Neural progenitor cell (in vitro differentiated cells): ENCODE measurements around the gene NKPD1. TPM values are rescaled to one million over a fixed set of nuclear protein-coding genes. Genes with fewer than 3 reads are reported as not detected.

ENCODE experiments used
- DNase-seq: peaks from one replicate; pipeline ENCODE4 v3.0.0-alpha.2; 2016; ENCODE audit warnings: low spot score
- H2AFZ ChIP-seq: fragments of 200-600 bp; sonication (generic); replicated peaks from 2 replicates; pipeline ENCODE4 v1.6.1; 2016; ENCODE audit warnings: antibody characterized with exemption
- H3F3A ChIP-seq: fragments of 200-600 bp; sonication (generic); 2 replicates; pipeline ENCODE4 v1.6.1; 2016; ENCODE audit warnings: antibody characterized with exemption, low read depth
- H3K27ac ChIP-seq: fragments of 200-600 bp; sonication (generic); 2 replicates; pipeline ENCODE4 v1.5.1; 2016; ENCODE audit warnings: mild to moderate bottlenecking
- H3K27me3 ChIP-seq: fragments of 200-600 bp; sonication (generic); 2 replicates; pipeline ENCODE4 v1.6.1; 2016; ENCODE audit warnings: mild to moderate bottlenecking, moderate library complexity
- H3K36me3 ChIP-seq: fragments of 200-600 bp; sonication (generic); 2 replicates; pipeline ENCODE4 v1.5.1; 2016
- H3K4me1 ChIP-seq: fragments of 200-600 bp; sonication (generic); 2 replicates; pipeline ENCODE4 v1.6.1; 2016; ENCODE audit warnings: mixed run types
- H3K4me2 ChIP-seq: fragments of 200-600 bp; sonication (generic); 2 replicates; pipeline ENCODE4 v1.6.1; 2016
- H3K4me3 ChIP-seq: fragments of 200-600 bp; sonication (generic); 2 replicates; pipeline ENCODE4 v1.5.1; 2016
- H3K79me2 ChIP-seq: fragments of 200-600 bp; sonication (generic); 2 replicates; pipeline ENCODE4 v1.6.1; 2016; ENCODE audit warnings: low read depth
- H3K9ac ChIP-seq: fragments of 200-600 bp; sonication (generic); 2 replicates; pipeline ENCODE4 v1.6.1; 2016
- H3K9me3 ChIP-seq: fragments of 200-600 bp; sonication (generic); 2 replicates; pipeline ENCODE4 v1.5.1; 2016; ENCODE audit warnings: low read depth
- H4K20me1 ChIP-seq: fragments of 200-600 bp; sonication (generic); 2 replicates; pipeline ENCODE4 v1.6.1; 2016; ENCODE audit warnings: low read depth
- H3K27ac Mint-ChIP-seq: 3 replicates; pipeline ENCODE4 v1.8.0; 2021; ENCODE audit warnings: mixed read lengths
- H3K27me3 Mint-ChIP-seq: 2 replicates; pipeline ENCODE4 v1.8.0; 2022; ENCODE audit warnings: low read depth, mild to moderate bottlenecking, inconsistent platforms, moderate library complexity, mixed read lengths; ENCODE audit not compliant: insufficient read depth
- H3K36me3 Mint-ChIP-seq: 3 replicates; pipeline ENCODE4 v1.8.0; 2021; ENCODE audit warnings: mixed read lengths
- H3K4me1 Mint-ChIP-seq: 3 replicates; pipeline ENCODE4 v1.8.0; 2021; ENCODE audit warnings: mixed read lengths
- H3K4me3 Mint-ChIP-seq: 3 replicates; pipeline ENCODE4 v1.8.0; 2021; ENCODE audit warnings: mild to moderate bottlenecking, moderate library complexity, mixed read lengths
- H3K9me3 Mint-ChIP-seq: 3 replicates; pipeline ENCODE4 v1.8.0; 2020; ENCODE audit warnings: mixed read lengths
- CTCF ChIP-seq: fragments of 200-600 bp; sonication (generic); IDR thresholded peaks from 2 replicates; pipeline ENCODE4 v1.5.1; 2017; ENCODE audit warnings: antibody characterized with exemption, mild to moderate bottlenecking
- EZH2 ChIP-seq: fragments of 200-600 bp; sonication (generic); IDR thresholded peaks from 2 replicates; pipeline ENCODE4 v1.6.1; 2017; ENCODE audit warnings: antibody characterized with exemption, mild to moderate bottlenecking, moderate library complexity
- EZH2phosphoT487 ChIP-seq: fragments of 200-600 bp; sonication (generic); IDR thresholded peaks from 2 replicates; pipeline ENCODE4 v1.6.1; 2017; ENCODE audit warnings: antibody characterized with exemption
- total RNA-seq: library from RNA; depleted of rRNA; stranded (reverse); fragments of >200 nt; gene quantifications from 2 replicates; pipeline ENCODE4 v1.2.3, GENCODE V29; 2015; ENCODE audit warnings: low replicate concordance

The NKPD1 gene
- total RNA-seq, 1 donor from 2014 or later = 0.02 TPM

GRCh38 chr19:45142726-45143110, 18.1 kb downstream of the NKPD1 start:
- Histone ChIP-seq H3K4me1 (no peaks in the 10 kb centered on the region), H2AFZ (no peak overlapping the region), H4K20me1 (peaks cover 14% of the 10 kb centered on the region), H3K4me3 (no peak overlapping the region), H3K9me3 (no peaks in the 10 kb centered on the region), H3K9ac (no peak overlapping the region), H3F3A (no peaks in the 10 kb centered on the region), H3K79me2 (peaks cover 5% of the 10 kb centered on the region), H3K4me2 (no peak overlapping the region), H3K36me3 (no peaks in the 10 kb centered on the region), H3K27me3 (no peaks in the 10 kb centered on the region), H3K27ac (no peak overlapping the region)
- Mint-ChIP-seq H3K27me3 (peaks cover 2% of the 10 kb centered on the region), H3K4me3 (no peak overlapping the region), H3K27ac (peak overlapping the region; percentile 46), H3K36me3 (peaks cover 7% of the 10 kb centered on the region), H3K4me1 (peaks cover 4% of the 10 kb centered on the region), H3K9me3 (no peaks in the 10 kb centered on the region)
- no peak for DNase-seq
- TF ChIP-seq CTCF = no peak
- no peak for TF ChIP-seq EZH2phosphoT487
- TF ChIP-seq EZH2 = no peak

- Histone ChIP-seq H3K4me2 (no peak overlapping the region), H3K36me3 (no peaks in the 10 kb centered on the region), H4K20me1 (peaks cover 20% of the 10 kb centered on the region), H3K4me1 (peaks cover under 1% of the 10 kb centered on the region), H3K9me3 (no peaks in the 10 kb centered on the region), H3F3A (no peaks in the 10 kb centered on the region), H3K9ac (no peak overlapping the region), H3K27ac (no peak overlapping the region), H3K79me2 (peaks cover 7% of the 10 kb centered on the region), H2AFZ (no peak overlapping the region), H3K27me3 (no peaks in the 10 kb centered on the region), H3K4me3 (no peak overlapping the region)
- H3K27ac Mint-ChIP-seq = no peak overlapping the region
- no peak for DNase-seq
- TF ChIP-seq CTCF (no peak), EZH2phosphoT487 (no peak), EZH2 (no peak)
- no peaks in the 10 kb centered on the region for H3K9me3 Mint-ChIP-seq
- peaks cover 2% of the 10 kb centered on the region for H3K27me3 Mint-ChIP-seq
- H3K4me1 Mint-ChIP-seq = peaks cover 7% of the 10 kb centered on the region
- no peak overlapping the region for H3K4me3 Mint-ChIP-seq
- peaks cover 7% of the 10 kb centered on the region for H3K36me3 Mint-ChIP-seq
Observed at GRCh38 chr19:45142016-45142725, 18.6 kb downstream of the NKPD1 start.

- H2AFZ ChIP-seq = no peak overlapping the region
- no peaks in the 10 kb centered on the region for H3K36me3 ChIP-seq
- H3K4me2 ChIP-seq = no peak overlapping the region
- no peaks in the 10 kb centered on the region for H3F3A ChIP-seq
- peaks cover 9% of the 10 kb centered on the region for H3K4me1 ChIP-seq
- no peak for DNase-seq
- Mint-ChIP-seq H3K27ac (no peak overlapping the region), H3K36me3 (peaks cover 7% of the 10 kb centered on the region), H3K27me3 (peaks cover 5% of the 10 kb centered on the region), H3K4me3 (no peak overlapping the region), H3K4me1 (peaks cover 11% of the 10 kb centered on the region), H3K9me3 (no peaks in the 10 kb centered on the region)
- H3K27ac ChIP-seq = no peak overlapping the region
- H4K20me1 ChIP-seq = peaks cover 28% of the 10 kb centered on the region
- no peaks in the 10 kb centered on the region for H3K9me3 ChIP-seq
- H3K9ac ChIP-seq = no peak overlapping the region
- H3K79me2 ChIP-seq = peaks cover 12% of the 10 kb centered on the region
- no peak overlapping the region for H3K4me3 ChIP-seq
- H3K27me3 ChIP-seq = no peaks in the 10 kb centered on the region
- TF ChIP-seq CTCF (no peak), EZH2 (no peak), EZH2phosphoT487 (no peak)
Observed at GRCh38 chr19:45141203-45141900, 19.4 kb downstream of the NKPD1 start.
